MM.1S (cell line): ENCODE results near the gene SLC6A19.

ENCODE experiments used
- CTCF ChIP-seq: fragments of 300-600 bp; sonication (generic); IDR thresholded peaks from 2 replicates; pipeline ENCODE4 v1.5.1; 2016; ENCODE audit warnings: antibody characterized with exemption, low read length, mixed read lengths
- EZH2 ChIP-seq: fragments of 300-600 bp; sonication (generic); optimal IDR thresholded peaks from 2 replicates; pipeline ENCODE3; 2017; ENCODE audit warnings: low read depth, mild to moderate bottlenecking, antibody characterized with exemption, low read length, mixed read lengths
- EZH2phosphoT487 ChIP-seq: fragments of 300-600 bp; sonication (generic); IDR thresholded peaks from 2 replicates; pipeline ENCODE4 v1.6.1; 2018; ENCODE audit warnings: antibody characterized with exemption, low read length

GRCh38 chr5:1261643-1262042, 60.2 kb downstream of the SLC6A19 start:
- TF ChIP-seq CTCF (no peak), EZH2 (no peak), EZH2phosphoT487 (no peak)
